IMR-90 (cell line): ENCODE results near the gene TCF12. TPM values are rescaled to one million over a fixed set of nuclear protein-coding genes. Genes with fewer than 3 reads are reported as not detected.

Experiments used
- ATAC-seq: fragments of 200-7000 bp; cut with Tn5 transposase; 2 replicates; pipeline ENCODE4 v1.9.1; 2020; ENCODE audit warnings: low read depth, mild to moderate bottlenecking, moderate library complexity
- BruUV-seq: library from RNA; stranded (reverse); fragments of 400-500 nt; replicated peaks from 2 replicates; lab custom pipeline; 2021; lab: Mats Ljungman, UMichigan
- CTCF ChIA-PET: fragments of 300-600 bp; formaldehyde crosslinking; extraction: SDS; loops from one replicate; lab custom pipeline; 2021; ENCODE audit warnings: antibody characterized with exemption; lab: Yijun Ruan, JAX
- POLR2A ChIA-PET: fragments of 300-600 bp; sonication (Branson Sonifier 250); formaldehyde crosslinking; loops from one replicate; lab custom pipeline; 2022; ENCODE audit warnings: antibody characterized with exemption; ENCODE audit not compliant: unreplicated experiment; lab: Charles Lee
- DNase-seq: peaks from one replicate; pipeline ENCODE4 v3.0.0; 2013
- H2AFZ ChIP-seq: replicated peaks from 2 replicates; pipeline ENCODE3; 2013; ENCODE audit warnings: low read length, mild to moderate bottlenecking; ENCODE audit not compliant: poor library complexity
- H2AK5ac ChIP-seq: 2 replicates; pipeline ENCODE4 v1.6.1; 2013; ENCODE audit warnings: low read depth, low read length, inconsistent platforms
- H2AK9ac ChIP-seq: replicated peaks from 2 replicates; pipeline ENCODE3; 2013; ENCODE audit warnings: mild to moderate bottlenecking, low read depth, low read length, moderate library complexity; ENCODE audit not compliant: poor library complexity
- H2BK120ac ChIP-seq: 2 replicates; pipeline ENCODE4 v1.6.1; 2013; ENCODE audit warnings: low read depth, low read length, inconsistent platforms
- H2BK15ac ChIP-seq: 3 replicates; pipeline ENCODE4 v1.6.1; 2013; ENCODE audit warnings: low read depth, low read length, inconsistent platforms
- H2BK20ac ChIP-seq: 2 replicates; pipeline ENCODE4 v1.6.1; 2013; ENCODE audit warnings: low read depth, mild to moderate bottlenecking, inconsistent platforms, low read length, moderate library complexity
- H2BK5ac ChIP-seq: 2 replicates; pipeline ENCODE4 v1.6.1; 2013; ENCODE audit warnings: mild to moderate bottlenecking, low read depth, low read length, inconsistent platforms; ENCODE audit not compliant: poor library complexity, severe bottlenecking
- H3K14ac ChIP-seq: replicated peaks from 2 replicates; pipeline ENCODE4 v1.6.1; 2013; ENCODE audit warnings: low read depth, low read length, inconsistent platforms
- H3K18ac ChIP-seq: 2 replicates; pipeline ENCODE4 v1.6.1; 2013; ENCODE audit warnings: low read depth, low read length, control low read depth
- H3K23ac ChIP-seq: 2 replicates; pipeline ENCODE4 v1.6.1; 2013; ENCODE audit warnings: low read depth, low read length, inconsistent platforms
- H3K27ac ChIP-seq: 2 replicates; pipeline ENCODE4 v1.5.1; 2013; ENCODE audit warnings: mild to moderate bottlenecking, control low read depth, low read length; ENCODE audit not compliant: insufficient read depth
- H3K27me3 ChIP-seq: 2 replicates; pipeline ENCODE4 v1.6.1; 2013; ENCODE audit warnings: low read length; ENCODE audit not compliant: control insufficient read depth, insufficient read depth
- H3K36me3 ChIP-seq: 2 replicates; pipeline ENCODE4 v1.6.1; 2013; ENCODE audit warnings: low read length, mixed read lengths; ENCODE audit not compliant: control insufficient read depth, insufficient read depth
- H3K4ac ChIP-seq: 2 replicates; pipeline ENCODE4 v1.6.1; 2013; ENCODE audit warnings: low read depth, low read length, inconsistent platforms
- H3K4me1 ChIP-seq: 2 replicates; pipeline ENCODE4 v1.6.1; 2013; ENCODE audit warnings: low read length, mixed read lengths; ENCODE audit not compliant: control insufficient read depth, insufficient read depth
- H3K4me2 ChIP-seq: 2 replicates; pipeline ENCODE4 v1.6.1; 2013; ENCODE audit warnings: low read depth, mild to moderate bottlenecking, control low read depth, low read length, moderate library complexity
- H3K4me3 ChIP-seq: 2 replicates; pipeline ENCODE4 v1.5.1; 2013; ENCODE audit warnings: low read depth, mild to moderate bottlenecking, control low read depth, low read length, moderate library complexity; ENCODE audit not compliant: insufficient read depth
- H3K56ac ChIP-seq: 2 replicates; pipeline ENCODE4 v1.6.1; 2013; ENCODE audit warnings: low read length, inconsistent platforms; ENCODE audit not compliant: insufficient read depth; ENCODE audit errors: extremely low read depth
- H3K79me1 ChIP-seq, 2 experiments: 2 replicates each; pipeline ENCODE4 v1.6.1; 2013; ENCODE audit warnings: low read length in 2 of 2, inconsistent platforms in 1 of 2, low read depth in 1 of 2
- H3K9ac ChIP-seq: 2 replicates; pipeline ENCODE4 v1.6.1; 2013; ENCODE audit warnings: low read depth, low read length, control low read depth
- H3K9me1 ChIP-seq: 2 replicates; pipeline ENCODE4 v1.6.1; 2013; ENCODE audit warnings: low read length, inconsistent platforms; ENCODE audit not compliant: insufficient read depth
- H3K9me3 ChIP-seq: 2 replicates; pipeline ENCODE4 v1.6.1; 2013; ENCODE audit warnings: low read length; ENCODE audit not compliant: control insufficient read depth, insufficient read depth
- H4K20me1 ChIP-seq: 2 replicates; pipeline ENCODE4 v1.6.1; 2013; ENCODE audit warnings: low read length, inconsistent platforms; ENCODE audit not compliant: insufficient read depth
- H4K5ac ChIP-seq: 2 replicates; pipeline ENCODE4 v1.6.1; 2013; ENCODE audit warnings: mild to moderate bottlenecking, low read depth, low read length, control low read depth
- H4K8ac ChIP-seq, 2 experiments: 2 replicates each; pipeline ENCODE4 v1.6.1; 2013; ENCODE audit warnings: low read depth in 2 of 2, low read length in 2 of 2, control low read depth in 1 of 2, inconsistent platforms in 1 of 2
- H4K91ac ChIP-seq: 2 replicates; pipeline ENCODE4 v1.6.1; 2013; ENCODE audit warnings: low read depth, low read length, inconsistent platforms; ENCODE audit not compliant: insufficient read depth
- FOS ChIP-seq: fragments of 150-350 bp; IDR thresholded peaks from 2 replicates; pipeline ENCODE4 v1.6.1; 2016; ENCODE audit warnings: low read depth, low read length
- NFE2L2 ChIP-seq: fragments of 150-350 bp; IDR thresholded peaks from 2 replicates; pipeline ENCODE4 v1.6.1; 2016; ENCODE audit warnings: low read depth, mild to moderate bottlenecking, low read length
- RAD21 ChIP-seq: IDR thresholded peaks from 2 replicates; pipeline ENCODE4 v1.6.1; 2012; ENCODE audit warnings: low read length, improper control_type of control experiment
- SMC3 ChIP-seq: fragments of 150-350 bp; IDR thresholded peaks from 2 replicates; pipeline ENCODE4 v1.6.1; 2016; ENCODE audit warnings: low read depth, mild to moderate bottlenecking, antibody characterized with exemption, low read length, moderate library complexity
- WGBS, 2 experiments: methylation state at CpG; one replicate each; pipeline versions ENCODE4 v1.1.5 to v1.1.7; 2013; ENCODE audit warnings: missing lambda C conversion rate in 2 of 2; ENCODE audit not compliant: insufficient read length in 1 of 2; ENCODE audit errors: extremely low coverage in 2 of 2; 5-methylcytosine and 5-hydroxymethylcytosine counted together
- dilution Hi-C: fragments of 300-500 bp; cut with HindIII; formaldehyde crosslinking; loops from one replicate; pipeline ENCODE4 v1.14.3; 2018; ENCODE audit warnings: low sequenced_read_pairs; ENCODE audit not compliant: unreplicated experiment
- in situ Hi-C: fragments of 300-500 bp; cut with MboI; formaldehyde crosslinking; loops from 3 replicates; pipeline ENCODE4 v1.14.3; 2019; ENCODE audit warnings: low sequenced_read_pairs, inconsistent platforms, mixed read lengths
- intact Hi-C: fragments of 100-400 bp; cut with micrococcal nuclease; formaldehyde crosslinking; loops from 2 replicates; pipeline ENCODE4 v1.10.0; 2022
- polyA plus RNA-seq, 3 experiments: library from polyadenylated mRNA; depleted of rRNA; stranded (reverse); fragments of >200 nt; gene quantifications; 2 replicates each; pipeline ENCODE4 v1.2.3, GENCODE V29; 2012; ENCODE audit warnings: low replicate concordance in 1 of 3
- total RNA-seq: library from RNA; depleted of rRNA; stranded (reverse); fragments of >200 nt; gene quantifications from 2 replicates; pipeline ENCODE4 v1.2.3, GENCODE V29; 2012

TCF12 gene
- total and polyA plus RNA-seq, 2 of the 4 experiments (the other 2 are of a cell fraction) = 79.4 to 160 TPM

DNA sequence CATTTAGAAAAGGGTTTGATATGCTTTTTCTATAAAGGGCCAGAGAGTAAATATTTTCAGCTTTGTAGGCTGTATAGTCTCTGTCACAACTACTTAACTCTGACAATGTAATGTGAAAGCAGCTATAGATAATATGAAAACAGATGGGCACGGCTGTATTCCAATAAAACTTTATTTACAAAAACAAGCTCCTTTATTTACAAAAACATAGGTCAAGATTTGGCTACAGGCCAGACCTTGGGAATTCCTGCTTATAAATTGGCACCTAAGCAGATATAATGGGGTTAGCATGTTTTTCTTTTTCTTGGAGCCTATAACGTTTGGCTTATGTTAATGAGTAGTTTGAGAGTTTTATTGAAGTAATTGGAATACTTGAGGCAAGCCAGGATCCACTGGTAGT lies 338.5 kb downstream of the TCF12 start:
- peaks cover 5% of the 10 kb centered on the region for H3K4me1 ChIP-seq
- no peak overlapping the region for H3K18ac ChIP-seq
- no peak overlapping the region for H3K14ac ChIP-seq
- in situ Hi-C loops = no loop called here
- H3K4ac ChIP-seq = no peak overlapping the region
- no peaks in the 10 kb centered on the region for H3K9me3 ChIP-seq
- no peak overlapping the region for H3K4me2 ChIP-seq
- no peak overlapping the region for H2BK15ac ChIP-seq
- no peak overlapping the region for H3K4me3 ChIP-seq
- no TSS peak for BruUV-seq
- no peak overlapping the region for H2BK120ac ChIP-seq
- H4K91ac ChIP-seq = no peak overlapping the region
- no peaks in the 10 kb centered on the region for H3K27me3 ChIP-seq
- peaks cover 14 to 39% of the 10 kb centered on the region in 2 experiments for H3K79me1 ChIP-seq
- H4K8ac ChIP-seq = 0 out of 4 replicates have a peak overlapping the region, but pooled peaks of 1 of the 2 experiments have one; percentile 18
- dilution Hi-C loops = loop anchor here (25.0 kb wide), 1 partner anchor 770 kb away; no protein-coding TSS in a partner anchor
- H3K36me3 ChIP-seq = peaks cover 18% of the 10 kb centered on the region
- intact Hi-C loops = no loop called here
- no peak for TF ChIP-seq SMC3
- TF ChIP-seq NFE2L2 = no peak
- no peak for TF ChIP-seq FOS
- no peak for TF ChIP-seq RAD21
- H4K5ac ChIP-seq = no peak overlapping the region
- ChIA-PET POLR2A (no interaction called here), CTCF (no interaction called here)
- no peak for DNase-seq
- H2BK5ac ChIP-seq = no peak overlapping the region
- H2AFZ ChIP-seq = no peak overlapping the region
- H3K27ac ChIP-seq = no peak overlapping the region
- no peak overlapping the region for H3K9ac ChIP-seq
- peaks cover 5% of the 10 kb centered on the region for H3K9me1 ChIP-seq
- no peak overlapping the region for H2AK9ac ChIP-seq
- H4K20me1 ChIP-seq = no peaks in the 10 kb centered on the region
- H3K23ac ChIP-seq = no peak overlapping the region
- ATAC-seq = no peak
- H2BK20ac ChIP-seq = no peak overlapping the region
- WGBS, 2 experiments = 0% methylated on average over 1 of the region's 2 CpGs; no CpG with 5 or more reads in 1 of the 2 experiments
- H2AK5ac ChIP-seq = no peak overlapping the region
- H3K56ac ChIP-seq = no peak overlapping the region
